ENCODE measurements around the gene GTF2F2.

Gene GTF2F2

GRCh38 chr13:45305079-45305478 lies 184.8 kb downstream of the GTF2F2 start:
- DNase-seq, result no peak

GRCh38 chr13:45306966-45307365 lies 186.7 kb downstream of the GTF2F2 start:
- no peak for DNase-seq

- DNase-seq, result peak; percentile 43
Measured at GRCh38 chr13:45310341-45311131, 190.2 kb downstream of the GTF2F2 start.

- no peak for DNase-seq
Measured at GRCh38 chr13:45314822-45315221, 194.5 kb downstream of the GTF2F2 start.

- no peak for DNase-seq
Measured at GRCh38 chr13:45315520-45316167, 195.3 kb downstream of the GTF2F2 start.

- DNase-seq, result no peak
Measured at GRCh38 chr13:45316338-45316737, 196.0 kb downstream of the GTF2F2 start.

- no peak for DNase-seq
Measured at GRCh38 chr13:45316996-45317395, 196.7 kb downstream of the GTF2F2 start.

- DNase-seq, result no peak
Measured at GRCh38 chr13:45320876-45321629, 200.7 kb downstream of the GTF2F2 start.

- no peak for DNase-seq
Measured at GRCh38 chr13:45325806-45326205, 205.5 kb downstream of the GTF2F2 start.

GRCh38 chr13:45327253-45327955 lies 207.1 kb downstream of the GTF2F2 start:
- no peak for DNase-seq

GRCh38 chr13:45328661-45329111 lies 208.4 kb downstream of the GTF2F2 start:
- no peak for DNase-seq

- DNase-seq, result no peak
Measured at GRCh38 chr13:45331123-45331619, 210.9 kb downstream of the GTF2F2 start.

GRCh38 chr13:45331692-45332035 lies 211.4 kb downstream of the GTF2F2 start:
- DNase-seq, result no peak

- no peak for DNase-seq
Measured at GRCh38 chr13:45332036-45332830, 211.9 kb downstream of the GTF2F2 start.

- no peak for DNase-seq
Measured at GRCh38 chr13:45332831-45333219, 212.5 kb downstream of the GTF2F2 start.

GRCh38 chr13:45333251-45333976 lies 213.1 kb downstream of the GTF2F2 start:
- DNase-seq, result no peak

All from DMS79 treated with DMSO at 0.1 percent for 48 hours (cell line).